SK-N-SH (cell line): ENCODE results near the gene LTBP1. TPM values are rescaled to one million over a fixed set of nuclear protein-coding genes. Genes with fewer than 3 reads are reported as not detected.
A peak's percentile ranks its signal among the peaks of the same experiment; 100 is the strongest.

Experiments
- CTCF ChIA-PET: fragments of 300-600, 350-600 bp; formaldehyde crosslinking; extraction: SDS; loops from one replicate; lab custom pipeline; 2021; lab: Yijun Ruan, JAX
- POLR2A ChIA-PET: fragments of 350-600 bp; sonication (Branson Sonifier 250); formaldehyde crosslinking; extraction: SDS; loops from one replicate; lab custom pipeline; 2020; ENCODE audit warnings: antibody characterized with exemption, inconsistent platforms; lab: Yijun Ruan, JAX
- DNase-seq: peaks from one replicate; pipeline ENCODE4 v3.0.0; 2012
- H2AFZ ChIP-seq: fragments of 200-600 bp; sonication (generic); 2 replicates; pipeline ENCODE4 v1.8.1; 2016; ENCODE audit warnings: antibody characterized with exemption, mild to moderate bottlenecking, low read depth
- H3F3A ChIP-seq: fragments of 200-600 bp; sonication (generic); replicated peaks from 2 replicates; pipeline ENCODE3; 2016; ENCODE audit warnings: antibody characterized with exemption, mild to moderate bottlenecking; ENCODE audit not compliant: insufficient read depth
- H3K27ac ChIP-seq, 2 experiments: fragments of 200-500 bp in 1 of 2; fragments of 200-600 bp in 1 of 2; sonication (Bioruptor generic) in 1 of 2; sonication (generic), shearing (Covaris generic) in 1 of 2; 2 replicates each; pipeline versions ENCODE4 v1.5.1 to v1.6.1; 2014 to 2016; ENCODE audit warnings: low read depth in 2 of 2, inconsistent platforms in 1 of 2, low read length in 1 of 2, mild to moderate bottlenecking in 1 of 2, mixed read lengths in 1 of 2
- H3K27me3 ChIP-seq: fragments of 200-600 bp; sonication (generic), shearing (Covaris generic); 2 replicates; pipeline ENCODE4 v1.6.1; 2016; ENCODE audit warnings: mixed run types; ENCODE audit not compliant: insufficient read depth
- H3K36me3 ChIP-seq, 2 experiments: fragments of 200-500 bp in 1 of 2; fragments of 200-600 bp in 1 of 2; sonication (Bioruptor generic) in 1 of 2; sonication (generic) in 1 of 2; replicated peaks in 1 of 2; 2 replicates each; pipeline versions ENCODE3 to v1.5.1; 2014 to 2016; ENCODE audit warnings: low read length in 1 of 2, mild to moderate bottlenecking in 1 of 2; ENCODE audit not compliant: insufficient read depth in 2 of 2, control insufficient read depth in 1 of 2
- H3K4me1 ChIP-seq, 2 experiments: fragments of 200-500 bp in 1 of 2; fragments of 200-600 bp in 1 of 2; sonication (Bioruptor generic) in 1 of 2; sonication (generic), shearing (Covaris generic) in 1 of 2; 2 replicates each; pipeline versions ENCODE4 v1.5.1 to v1.6.1; 2014 to 2016; ENCODE audit warnings: low read depth in 1 of 2, low read length in 1 of 2, mixed run types in 1 of 2; ENCODE audit not compliant: insufficient read depth in 2 of 2, control insufficient read depth in 1 of 2
- H3K4me2 ChIP-seq: fragments of 200-600 bp; sonication (generic), shearing (Covaris generic); 2 replicates; pipeline ENCODE4 v1.6.1; 2017; ENCODE audit warnings: mixed run types
- H3K4me3 ChIP-seq, 2 experiments: fragments of 200-500 bp in 1 of 2; fragments of 200-600 bp in 1 of 2; sonication (Bioruptor generic) in 1 of 2; sonication (generic), shearing (Covaris generic) in 1 of 2; 2 replicates each; pipeline versions ENCODE4 v1.5.1 to v1.8.1; 2014 to 2016; ENCODE audit warnings: low read depth in 2 of 2, inconsistent platforms in 1 of 2, low read length in 1 of 2, mild to moderate bottlenecking in 1 of 2, mixed read lengths in 1 of 2, moderate library complexity in 1 of 2
- H3K79me2 ChIP-seq: fragments of 200-600 bp; sonication (generic); 2 replicates; pipeline ENCODE4 v1.8.1; 2017; ENCODE audit warnings: mild to moderate bottlenecking; ENCODE audit not compliant: insufficient read depth
- H3K9ac ChIP-seq: fragments of 200-600 bp; sonication (generic); 2 replicates; pipeline ENCODE4 v1.6.1; 2017; ENCODE audit warnings: mixed run types
- H3K9me2 ChIP-seq: fragments of 200-600 bp; sonication (generic); 2 replicates; pipeline ENCODE4 v1.6.1; 2017; ENCODE audit warnings: mixed run types
- H3K9me3 ChIP-seq: fragments of 200-600 bp; sonication (generic); 2 replicates; pipeline ENCODE4 v1.6.1; 2017; ENCODE audit warnings: mixed run types, mild to moderate bottlenecking, moderate library complexity
- H4K20me1 ChIP-seq: fragments of 200-600 bp; sonication (generic); 2 replicates; pipeline ENCODE4 v1.6.1; 2017; ENCODE audit warnings: mild to moderate bottlenecking, mixed run types; ENCODE audit not compliant: insufficient read depth
- EP300 ChIP-seq, 2 experiments: IDR thresholded peaks; 2 replicates each; pipeline versions ENCODE4 v1.4.0 to v1.6.1; 2012; ENCODE audit warnings: borderline replicate concordance in 1 of 2, low read depth in 1 of 2, low read length in 1 of 2
- EZH2phosphoT487 ChIP-seq: fragments of 200-600 bp; sonication (generic); IDR thresholded peaks from 2 replicates; pipeline ENCODE4 v1.6.1; 2017; ENCODE audit warnings: low read depth, mixed run types, mild to moderate bottlenecking, antibody characterized with exemption, moderate library complexity, borderline replicate concordance
- FOSL2 ChIP-seq: IDR thresholded peaks from 2 replicates; pipeline ENCODE4 v1.4.0; 2012; ENCODE audit warnings: low read depth, mild to moderate bottlenecking, moderate library complexity, borderline replicate concordance
- FOXJ3 ChIP-seq: sonication (generic); formaldehyde crosslinking; IDR thresholded peaks from 2 replicates; pipeline ENCODE4 v1.5.1; 2020; ENCODE audit warnings: mild to moderate bottlenecking, missing genetic modification reagents
- JUND ChIP-seq: IDR thresholded peaks from 2 replicates; pipeline ENCODE4 v1.4.0; 2012
- MXI1 ChIP-seq: IDR thresholded peaks from 2 replicates; pipeline ENCODE4 v1.6.1; 2012; ENCODE audit warnings: mild to moderate bottlenecking, low read depth, low read length, improper control_type of control experiment
- NFIC ChIP-seq: IDR thresholded peaks from 2 replicates; pipeline ENCODE4 v1.4.0; 2012; ENCODE audit warnings: borderline replicate concordance
- POLR2AphosphoS5 ChIP-seq: IDR thresholded peaks from 2 replicates; pipeline ENCODE4 v1.6.1; 2012; ENCODE audit warnings: low read depth, low read length
- RAD21 ChIP-seq: IDR thresholded peaks from 2 replicates; pipeline ENCODE4 v1.6.1; 2012; ENCODE audit warnings: mild to moderate bottlenecking, low read length
- RXRA ChIP-seq: IDR thresholded peaks from 2 replicates; pipeline ENCODE4 v1.4.0; 2012; ENCODE audit warnings: low read depth, mild to moderate bottlenecking, borderline replicate concordance
- SIN3A ChIP-seq: IDR thresholded peaks from 2 replicates; pipeline ENCODE4 v1.6.1; 2012; ENCODE audit warnings: low read depth, mild to moderate bottlenecking, low read length, moderate library complexity, borderline replicate concordance
- TCF12 ChIP-seq: IDR thresholded peaks from 2 replicates; pipeline ENCODE4 v1.4.0; 2012
- TEAD4 ChIP-seq: IDR thresholded peaks from 2 replicates; pipeline ENCODE4 v1.4.0; 2012; ENCODE audit warnings: mild to moderate bottlenecking, borderline replicate concordance; ENCODE audit not compliant: insufficient read depth
- WGBS: methylation state at CpG from one replicate; pipeline ENCODE4 v1.1.6; 2017; ENCODE audit warnings: low lambda C conversion rate; 5-methylcytosine and 5-hydroxymethylcytosine counted together
- polyA plus RNA-seq, 3 experiments: library from polyadenylated mRNA; depleted of rRNA; stranded (reverse); fragments of >200 nt; gene quantifications; 2 replicates each; pipeline ENCODE4 v1.2.3, GENCODE V29; 2012
- TF ChIP-seq, protein P1 (sequence below): IDR thresholded peaks from 2 replicates; pipeline ENCODE4 v1.4.0; 2012; ENCODE audit warnings: low read depth, borderline replicate concordance
- TF ChIP-seq, protein P2 (sequence below): IDR thresholded peaks from 2 replicates; pipeline ENCODE4; 2012
- TF ChIP-seq, protein P3 (sequence below): fragments of 150-350 bp; IDR thresholded peaks from 2 replicates; pipeline ENCODE4 v1.6.1; 2016; ENCODE audit warnings: mild to moderate bottlenecking, low read depth, low read length
- TF ChIP-seq, protein P4 (sequence below): IDR thresholded peaks from 2 replicates; pipeline ENCODE4 v1.4.0; 2012; ENCODE audit warnings: low read depth

Gene LTBP1
- polyA plus RNA-seq, 1 of the 3 experiments (the other 2 are of a cell fraction) = 467 TPM

DNA sequence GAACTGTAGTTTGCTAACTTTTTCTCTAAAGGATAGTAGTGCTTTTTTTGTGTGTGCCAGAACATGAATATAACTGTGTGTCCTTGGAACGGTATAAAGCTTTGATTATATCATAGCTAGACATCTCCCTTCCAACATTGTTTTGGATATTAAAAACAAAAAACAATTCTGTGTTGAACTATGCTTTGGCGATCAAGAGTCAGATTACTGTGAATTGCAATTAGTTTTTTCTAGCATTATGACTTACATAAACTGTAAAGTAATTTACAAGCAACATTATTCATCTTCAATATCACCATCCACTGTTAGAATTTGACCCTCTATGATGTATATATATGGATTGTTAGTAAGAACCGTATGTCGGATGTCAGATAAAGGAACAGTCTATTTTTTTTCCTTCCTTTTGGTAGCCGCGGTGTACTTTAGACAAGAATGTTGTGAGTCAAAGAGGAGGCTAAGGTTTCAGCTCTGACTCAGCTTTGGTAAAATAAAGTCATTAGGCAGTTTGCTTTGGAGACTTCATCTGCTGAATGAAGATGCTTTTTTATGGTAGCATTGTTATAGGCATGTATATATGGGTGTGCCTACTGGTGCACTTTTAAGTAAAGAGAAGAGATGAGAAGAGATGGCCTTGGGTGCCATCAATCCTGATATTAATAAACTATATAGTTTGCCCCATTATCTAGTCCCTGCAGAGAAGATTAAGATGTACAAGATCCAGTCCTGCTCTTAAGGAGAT lies 76.4 kb downstream of the LTBP1 start:
- no peak overlapping the region; a peak in 1 of 4 replicates for H3K4me3 ChIP-seq

More for the DNA sequence above, 76.4 kb downstream of the LTBP1 start:
- peaks cover 0 to 27% of the 10 kb centered on the region in 2 experiments; a peak in 3 of 4 replicates for H3K4me1 ChIP-seq
- ChIA-PET POLR2A (no interaction called here), CTCF (interaction anchor here (1.3 to 1.6 kb wide), 2 partner anchors 10 to 18 kb away, joined by 3 to 5 read pairs; no protein-coding TSS in a partner anchor)
- no peaks in the 10 kb centered on the region for H3K27me3 ChIP-seq
- WGBS = 6% methylated on average over 6 of the region's 6 CpGs
- H3K27ac ChIP-seq = peak overlapping the region; percentile 70 to 92; a peak in 3 of 4 replicates
- no peaks in the 10 kb centered on the region for H3K9me2 ChIP-seq
- H2AFZ ChIP-seq = peak overlapping the region; percentile 43; the same call in 1 of the 2 replicates
- H3K36me3 ChIP-seq = peaks cover 0 to 7% of the 10 kb centered on the region in 2 experiments
- peak overlapping the region; percentile 47; the same call in 1 of the 2 replicates for H3K9ac ChIP-seq
- TF ChIP-seq, protein P1, sequence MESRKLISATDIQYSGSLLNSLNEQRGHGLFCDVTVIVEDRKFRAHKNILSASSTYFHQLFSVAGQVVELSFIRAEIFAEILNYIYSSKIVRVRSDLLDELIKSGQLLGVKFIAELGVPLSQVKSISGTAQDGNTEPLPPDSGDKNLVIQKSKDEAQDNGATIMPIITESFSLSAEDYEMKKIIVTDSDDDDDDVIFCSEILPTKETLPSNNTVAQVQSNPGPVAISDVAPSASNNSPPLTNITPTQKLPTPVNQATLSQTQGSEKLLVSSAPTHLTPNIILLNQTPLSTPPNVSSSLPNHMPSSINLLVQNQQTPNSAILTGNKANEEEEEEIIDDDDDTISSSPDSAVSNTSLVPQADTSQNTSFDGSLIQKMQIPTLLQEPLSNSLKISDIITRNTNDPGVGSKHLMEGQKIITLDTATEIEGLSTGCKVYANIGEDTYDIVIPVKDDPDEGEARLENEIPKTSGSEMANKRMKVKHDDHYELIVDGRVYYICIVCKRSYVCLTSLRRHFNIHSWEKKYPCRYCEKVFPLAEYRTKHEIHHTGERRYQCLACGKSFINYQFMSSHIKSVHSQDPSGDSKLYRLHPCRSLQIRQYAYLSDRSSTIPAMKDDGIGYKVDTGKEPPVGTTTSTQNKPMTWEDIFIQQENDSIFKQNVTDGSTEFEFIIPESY = no peak
- TF ChIP-seq, protein P2, sequence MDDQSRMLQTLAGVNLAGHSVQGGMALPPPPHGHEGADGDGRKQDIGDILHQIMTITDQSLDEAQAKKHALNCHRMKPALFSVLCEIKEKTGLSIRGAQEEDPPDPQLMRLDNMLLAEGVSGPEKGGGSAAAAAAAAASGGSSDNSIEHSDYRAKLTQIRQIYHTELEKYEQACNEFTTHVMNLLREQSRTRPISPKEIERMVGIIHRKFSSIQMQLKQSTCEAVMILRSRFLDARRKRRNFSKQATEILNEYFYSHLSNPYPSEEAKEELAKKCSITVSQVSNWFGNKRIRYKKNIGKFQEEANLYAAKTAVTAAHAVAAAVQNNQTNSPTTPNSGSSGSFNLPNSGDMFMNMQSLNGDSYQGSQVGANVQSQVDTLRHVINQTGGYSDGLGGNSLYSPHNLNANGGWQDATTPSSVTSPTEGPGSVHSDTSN = peak; percentile 80
- TF ChIP-seq, protein P3, sequence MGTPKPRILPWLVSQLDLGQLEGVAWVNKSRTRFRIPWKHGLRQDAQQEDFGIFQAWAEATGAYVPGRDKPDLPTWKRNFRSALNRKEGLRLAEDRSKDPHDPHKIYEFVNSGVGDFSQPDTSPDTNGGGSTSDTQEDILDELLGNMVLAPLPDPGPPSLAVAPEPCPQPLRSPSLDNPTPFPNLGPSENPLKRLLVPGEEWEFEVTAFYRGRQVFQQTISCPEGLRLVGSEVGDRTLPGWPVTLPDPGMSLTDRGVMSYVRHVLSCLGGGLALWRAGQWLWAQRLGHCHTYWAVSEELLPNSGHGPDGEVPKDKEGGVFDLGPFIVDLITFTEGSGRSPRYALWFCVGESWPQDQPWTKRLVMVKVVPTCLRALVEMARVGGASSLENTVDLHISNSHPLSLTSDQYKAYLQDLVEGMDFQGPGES = no peak
- TF ChIP-seq TEAD4 (peak; percentile 79; the same call in 1 of the 2 replicates), RXRA (peak; percentile 69; the same call in 1 of the 2 replicates), FOSL2 (peak; percentile 95), POLR2AphosphoS5 (peak; percentile 44; the same call in 1 of the 2 replicates), FOXJ3 (CRISPR knock-in tag) (no peak), EZH2phosphoT487 (no peak), MXI1 (no peak), JUND (peak; percentile 90), RAD21 (no peak), NFIC (peak; percentile 65; the same call in 1 of the 2 replicates), SIN3A (0 out of 2 replicates have a peak, but pooled peaks have one; percentile 19), EP300 (IDR thresholded peaks at IDR 0.05; ENCODE audit: borderline replicate concordance in 1 of 2, low read depth in 1 of 2, low read length in 1 of 2) (peak in 1 of 2 experiments; percentile 83; a peak in 2 of 4 replicates), TCF12 (peak; percentile 91)
- TF ChIP-seq, protein P4, sequence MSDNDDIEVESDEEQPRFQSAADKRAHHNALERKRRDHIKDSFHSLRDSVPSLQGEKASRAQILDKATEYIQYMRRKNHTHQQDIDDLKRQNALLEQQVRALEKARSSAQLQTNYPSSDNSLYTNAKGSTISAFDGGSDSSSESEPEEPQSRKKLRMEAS = no peak
- H3K9me3 ChIP-seq = no peaks in the 10 kb centered on the region
- no peaks in the 10 kb centered on the region for H4K20me1 ChIP-seq
- H3K79me2 ChIP-seq = no peaks in the 10 kb centered on the region
- H3K4me2 ChIP-seq = peak overlapping the region; percentile 65
- DNase-seq = no peak
- H3F3A ChIP-seq = peaks cover 33% of the 10 kb centered on the region
